Hepatocyte (in vitro differentiated cells): Measurements from ENCODE around the gene ABL1. TPM values are rescaled to one million over a fixed set of nuclear protein-coding genes. Genes with fewer than 3 reads are reported as not detected.

Experiments used
- DNase-seq: peaks from one replicate; pipeline ENCODE4 v3.0.0-alpha.2; 2016; ENCODE audit warnings: low spot score
- H2AFZ ChIP-seq: fragments of 200-600 bp; sonication (generic); 2 replicates; pipeline ENCODE4 v1.6.0; 2016; ENCODE audit warnings: antibody characterized with exemption, mild to moderate bottlenecking
- H3K27ac ChIP-seq: fragments of 200-600 bp; sonication (generic); 2 replicates; pipeline ENCODE4 v1.5.1; 2016; ENCODE audit warnings: mild to moderate bottlenecking
- H3K27me3 ChIP-seq: fragments of 200-600 bp; sonication (generic); 2 replicates; pipeline ENCODE4 v1.6.1; 2016
- H3K36me3 ChIP-seq: fragments of 200-600 bp; sonication (generic); replicated peaks from 2 replicates; pipeline ENCODE4 v1.5.1; 2016; ENCODE audit warnings: low read depth; ENCODE audit not compliant: insufficient read depth
- H3K4me1 ChIP-seq: fragments of 200-600 bp; sonication (generic); 2 replicates; pipeline ENCODE4 v1.5.1; 2016; ENCODE audit warnings: mild to moderate bottlenecking, moderate library complexity; ENCODE audit not compliant: insufficient read depth
- H3K4me2 ChIP-seq: fragments of 200-600 bp; sonication (generic); 2 replicates; pipeline ENCODE4 v1.6.0; 2016
- H3K4me3 ChIP-seq: fragments of 200-600 bp; sonication (generic); 2 replicates; pipeline ENCODE4 v1.5.1; 2016; ENCODE audit warnings: mild to moderate bottlenecking
- H3K79me2 ChIP-seq: fragments of 200-600 bp; sonication (generic); 2 replicates; pipeline ENCODE4 v1.6.0; 2017; ENCODE audit warnings: mild to moderate bottlenecking
- H3K9me2 ChIP-seq: fragments of 200-600 bp; sonication (generic); replicated peaks from 2 replicates; pipeline ENCODE4 v1.6.0; 2017; ENCODE audit warnings: mild to moderate bottlenecking; ENCODE audit not compliant: insufficient read depth
- H3K9me3 ChIP-seq: fragments of 200-600 bp; sonication (generic); 2 replicates; pipeline ENCODE4 v1.5.1; 2016; ENCODE audit warnings: low read depth, mild to moderate bottlenecking
- H4K20me1 ChIP-seq: fragments of 200-600 bp; sonication (generic); 2 replicates; pipeline ENCODE4 v1.6.0; 2016; ENCODE audit warnings: mild to moderate bottlenecking; ENCODE audit not compliant: insufficient read depth, poor library complexity, severe bottlenecking
- CTCF ChIP-seq: fragments of 200-600 bp; sonication (generic); IDR thresholded peaks from 2 replicates; pipeline ENCODE4 v1.5.1; 2016; ENCODE audit warnings: antibody characterized with exemption, mild to moderate bottlenecking; ENCODE audit not compliant: poor library complexity
- EZH2 ChIP-seq: fragments of 200-600 bp; sonication (generic); IDR thresholded peaks from 2 replicates; pipeline ENCODE4 v1.6.1; 2016; ENCODE audit warnings: antibody characterized with exemption, mild to moderate bottlenecking, borderline replicate concordance
- EZH2phosphoT487 ChIP-seq: fragments of 200-600 bp; sonication (generic); IDR thresholded peaks from one replicate; pipeline ENCODE4 v1.6.1; 2018; ENCODE audit warnings: antibody characterized with exemption, mild to moderate bottlenecking, low read depth, moderate library complexity; ENCODE audit not compliant: unreplicated experiment, severe bottlenecking
- WGBS: methylation state at CpG from one replicate; pipeline ENCODE4 v1.1.6; 2016; ENCODE audit warnings: low lambda C conversion rate; ENCODE audit errors: missing lambda C conversion rate; 5-methylcytosine and 5-hydroxymethylcytosine counted together
- polyA plus RNA-seq: library from polyadenylated mRNA; unstranded; fragments of >200 nt; fragmentation: Nextera tagmentation; extraction: Ambion mirVana; gene quantifications from 2 replicates; pipeline ENCODE4 v1.2.1, GENCODE V29; 2016
- total RNA-seq: library from RNA; depleted of rRNA; stranded (reverse); fragments of >200 nt; gene quantifications from 2 replicates; pipeline ENCODE4 v1.2.3, GENCODE V29; 2014

Gene ABL1
- total and polyA plus RNA-seq, 2 experiments from 2014 or later = 43.2 to 46.6 TPM

- TF ChIP-seq EZH2phosphoT487 (no peak), EZH2 (no peak), CTCF (no peak)
- DNase-seq = no peak
- Histone ChIP-seq H3K27ac (no peak overlapping the region), H3K9me3 (no peaks in the 10 kb centered on the region), H3K79me2 (peaks cover 91% of the 10 kb centered on the region), H4K20me1 (peaks cover 71% of the 10 kb centered on the region), H3K4me2 (peak overlapping the region; percentile 82), H3K9me2 (no peaks in the 10 kb centered on the region), H2AFZ (no peak overlapping the region), H3K27me3 (no peaks in the 10 kb centered on the region), H3K4me3 (no peak overlapping the region), H3K4me1 (peaks cover 59% of the 10 kb centered on the region), H3K36me3 (no peaks in the 10 kb centered on the region)
- WGBS = 59% methylated on average over 9 of the region's 9 CpGs
Observed at GRCh38 chr9:130839132-130840111, 4.4 kb downstream of the ABL1 start.

GRCh38 chr9:130842545-130842944 lies 7.5 kb downstream of the ABL1 start:
- Histone ChIP-seq H3K9me2 (no peaks in the 10 kb centered on the region), H3K27ac (peak overlapping the region; percentile 34), H2AFZ (no peak overlapping the region), H3K36me3 (no peaks in the 10 kb centered on the region), H3K79me2 (peaks cover 98% of the 10 kb centered on the region), H3K27me3 (no peaks in the 10 kb centered on the region), H3K4me2 (peak overlapping the region; percentile 19), H3K9me3 (no peaks in the 10 kb centered on the region), H4K20me1 (peaks cover 92% of the 10 kb centered on the region), H3K4me3 (no peak overlapping the region), H3K4me1 (peaks cover 68% of the 10 kb centered on the region)
- 64% methylated on average over 4 of the region's 4 CpGs for WGBS
- TF ChIP-seq EZH2phosphoT487 (no peak), CTCF (no peak), EZH2 (no peak)
- no peak for DNase-seq

- TF ChIP-seq EZH2 = no peak
- no peak for TF ChIP-seq CTCF
- TF ChIP-seq EZH2phosphoT487 = no peak
- WGBS = 80% methylated on average over 9 of the region's 9 CpGs
- Histone ChIP-seq H3K4me3 (no peak overlapping the region), H3K4me1 (peaks cover 68% of the 10 kb centered on the region), H2AFZ (no peak overlapping the region), H3K27ac (peak overlapping the region; percentile 34), H3K9me3 (no peaks in the 10 kb centered on the region), H3K27me3 (no peaks in the 10 kb centered on the region), H3K36me3 (no peaks in the 10 kb centered on the region), H3K79me2 (peaks cover 98% of the 10 kb centered on the region), H4K20me1 (peaks cover 92% of the 10 kb centered on the region), H3K4me2 (peak overlapping the region; percentile 19), H3K9me2 (no peaks in the 10 kb centered on the region)
- DNase-seq = no peak
Observed at GRCh38 chr9:130843049-130843908, 8.2 kb downstream of the ABL1 start.
